ENCODE data around the gene MTERF4. TPM values are rescaled to one million over a fixed set of nuclear protein-coding genes. Genes with fewer than 3 reads are reported as not detected.

The MTERF4 gene
- total and polyA plus RNA-seq, 2 of the 13 experiments (the other 11 are each of a cell fraction or from before 2014, with no cell fraction given), result 50.5 to 59.8 TPM

DNA sequence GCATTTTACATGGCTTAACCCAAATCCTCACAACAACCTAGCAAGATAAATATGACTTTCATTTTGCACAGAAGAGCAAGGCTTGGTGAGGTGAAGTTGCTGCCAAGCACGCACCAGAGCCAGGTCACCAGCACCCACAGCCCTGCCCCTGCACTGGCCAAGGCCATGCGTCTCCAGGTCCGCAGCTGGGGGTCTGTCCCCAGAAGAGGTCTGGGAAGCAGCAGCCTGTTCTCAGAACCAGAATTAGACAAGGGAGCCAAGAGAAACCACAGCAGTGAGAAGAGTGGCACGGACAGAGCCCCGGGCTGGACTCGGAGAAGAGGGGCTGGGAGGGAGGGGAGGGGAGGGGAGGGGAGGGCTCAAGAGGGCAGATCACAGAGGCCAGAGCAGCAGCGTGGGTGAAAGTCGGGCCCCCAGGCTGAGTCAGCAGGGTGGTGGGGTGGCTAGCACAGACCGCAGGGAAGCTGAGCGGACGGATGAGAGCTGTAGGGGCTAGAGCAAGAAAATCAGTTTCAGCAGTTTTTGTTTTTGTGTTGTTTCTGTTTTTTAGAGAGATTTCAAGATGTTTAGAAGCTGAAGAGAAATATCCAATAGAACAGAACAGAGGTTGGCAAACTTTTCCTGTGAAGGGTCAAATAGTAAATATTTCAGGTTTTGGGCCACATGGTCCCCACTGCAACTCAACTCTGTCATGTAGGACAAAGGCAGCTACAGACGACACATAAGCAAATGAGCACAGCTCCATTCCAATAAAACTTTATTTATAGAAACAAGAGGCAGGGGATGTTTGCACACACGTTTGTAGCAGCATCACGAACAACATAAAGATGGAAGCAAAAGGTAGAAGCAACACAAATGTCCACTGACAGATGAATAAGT lies 7.4 kb upstream of the MTERF4 start:
- ChIA-PET POLR2A (no interaction called here), CTCF (ENCODE audit: low intra/inter-chr PET ratio, low total read pairs) (no interaction called here)
- H3K36me3 ChIP-seq (replicated peaks in 1 of 2; ENCODE audit: control insufficient read depth in 1 of 2, insufficient read depth in 2 of 2, low read length in 2 of 2), result peaks cover 7 to 29% of the 10 kb centered on the region in 2 experiments; a peak in 4 of 5 replicates
- TF ChIP-seq ZNF780A (CRISPR knock-in tag; IDR thresholded peaks at IDR 0.05), result no peak
- TF ChIP-seq SIX4 (CRISPR knock-in tag; IDR thresholded peaks at IDR 0.05), result no peak
- TF ChIP-seq ZBTB40 (IDR thresholded peaks at IDR 0.05), result no peak
- peak; percentile 73 for TF ChIP-seq ZBTB40 (CRISPR knock-in tag; IDR thresholded peaks at IDR 0.05)
- TF ChIP-seq ZKSCAN5 (CRISPR knock-in tag; IDR thresholded peaks at IDR 0.05), result no peak
- in situ Hi-C loops (cut with HindIII; ENCODE audit: extremely low pct_ligation_motif_present, low pct_unique_long_range_greater_than_20kb), result no loop called here
- no peak overlapping the region for H3K4me3 ChIP-seq (replicated peaks in 1 of 3; ENCODE audit: insufficient read depth in 1 of 3, low read depth in 2 of 3, low read length in 3 of 3)
- no peaks in the 10 kb centered on the region for H3K27me3 ChIP-seq (ENCODE audit: control insufficient read depth in 1 of 2, insufficient read depth in 2 of 2, low read length in 2 of 2)
- intact Hi-C loops (cut with micrococcal nuclease; ENCODE audit: unreplicated experiment), result no loop called here
- 88% methylated on average over 14 of the region's 14 CpGs for WGBS (ENCODE audit: low lambda C conversion rate)
- no TSS peak for BruUV-seq (replicated peaks)
- no peak for FAIRE-seq
- H3K9me3 ChIP-seq (ENCODE audit: low read length), result no peaks in the 10 kb centered on the region
- H3K4me1 ChIP-seq (ENCODE audit: insufficient read depth, low read length), result no peaks in the 10 kb centered on the region
- no peak overlapping the region for H3K4me2 ChIP-seq (ENCODE audit: low read depth, low read length)
- H3K27ac ChIP-seq (ENCODE audit: extremely low read length, insufficient read depth, low read length), result no peak overlapping the region
- no peak for DNase-seq (ENCODE audit: low spot score)
- no peak for ATAC-seq
- no peak overlapping the region for H2AFZ ChIP-seq (ENCODE audit: low read length)
- H3K9ac ChIP-seq (ENCODE audit: insufficient read depth, low read depth, low read length), result no peak overlapping the region
- no peaks in the 10 kb centered on the region for H3K79me2 ChIP-seq (ENCODE audit: insufficient read depth, low read length)
- H4K20me1 ChIP-seq (ENCODE audit: insufficient read depth, low read length), result no peaks in the 10 kb centered on the region
